ENCODE data around the gene UBE2R2. TPM values are rescaled to one million over a fixed set of nuclear protein-coding genes. Genes with fewer than 3 reads are reported as not detected.
A peak's percentile ranks its signal among the peaks of the same experiment; 100 is the strongest.

UBE2R2 gene
- total RNA-seq, 2 donors from 2014 or later: 66.4 to 74.4 TPM

GRCh38 chr9:33923079-33923478 is 106.1 kb downstream of the UBE2R2 start:
- Histone ChIP-seq H3K4me3 (ENCODE audit: low read length) (no peak overlapping the region), H3K9ac (ENCODE audit: extremely low read depth, low read length, poor library complexity, severe bottlenecking) (no peak overlapping the region), H3K27ac (ENCODE audit: low read depth, low read length) (no peak overlapping the region), H3K36me3 (ENCODE audit: control insufficient read depth, insufficient read depth, low read length) (peaks cover 100% of the 10 kb centered on the region), H3K27me3 (ENCODE audit: control insufficient read depth, insufficient read depth, low read length, poor library complexity, severe bottlenecking) (no peaks in the 10 kb centered on the region), H3K9me3 (ENCODE audit: control insufficient read depth, low read length) (no peaks in the 10 kb centered on the region), H3K4me1 (ENCODE audit: control insufficient read depth, insufficient read depth, low read length) (no peaks in the 10 kb centered on the region)
- Mint-ChIP-seq H3K4me3 (no peak overlapping the region), H3K4me1 (peaks cover 29% of the 10 kb centered on the region), H3K27ac (no peak overlapping the region), H3K27me3 (ENCODE audit: insufficient read depth) (no peaks in the 10 kb centered on the region), H3K9me3 (no peaks in the 10 kb centered on the region), H3K36me3 (ENCODE audit: low read depth) (peaks cover 79% of the 10 kb centered on the region)
- 93 to 95% methylated on average over 3 to 4 of the region's 4 CpGs for WGBS, 2 experiments (ENCODE audit: insufficient coverage in 1 of 2, insufficient read length in 1 of 2)
- no peak for TF ChIP-seq CTCF (conservative IDR thresholded peaks at IDR 0.05)
- DNase-seq: no peak

- peak overlapping the region; percentile 86 for H3K27ac Mint-ChIP-seq
- H3K36me3 ChIP-seq (ENCODE audit: control insufficient read depth, insufficient read depth, low read length): peaks cover 100% of the 10 kb centered on the region
- no peak for TF ChIP-seq CTCF (conservative IDR thresholded peaks at IDR 0.05)
Observed at GRCh38 chr9:33923998-33924701, 107.2 kb downstream of the UBE2R2 start.

GRCh38 chr9:33924978-33925797 is 108.2 kb downstream of the UBE2R2 start:
- Histone ChIP-seq H3K27ac (ENCODE audit: low read depth, low read length) (peak overlapping the region; percentile 56), H3K27me3 (ENCODE audit: control insufficient read depth, insufficient read depth, low read length, poor library complexity, severe bottlenecking) (no peaks in the 10 kb centered on the region), H3K9ac (ENCODE audit: extremely low read depth, low read length, poor library complexity, severe bottlenecking) (no peak overlapping the region), H3K4me1 (ENCODE audit: control insufficient read depth, insufficient read depth, low read length) (no peaks in the 10 kb centered on the region), H3K9me3 (ENCODE audit: control insufficient read depth, low read length) (no peaks in the 10 kb centered on the region), H3K4me3 (ENCODE audit: low read length) (no peak overlapping the region), H3K36me3 (ENCODE audit: control insufficient read depth, insufficient read depth, low read length) (peaks cover 97% of the 10 kb centered on the region)
- peak overlapping the region; percentile 86 for H3K27ac Mint-ChIP-seq
- no peak overlapping the region for H3K4me3 Mint-ChIP-seq
- peak; percentile 90 for DNase-seq
- H3K9me3 Mint-ChIP-seq: no peaks in the 10 kb centered on the region
- H3K4me1 Mint-ChIP-seq: peaks cover 11% of the 10 kb centered on the region
- H3K27me3 Mint-ChIP-seq (ENCODE audit: insufficient read depth): no peaks in the 10 kb centered on the region
- H3K36me3 Mint-ChIP-seq (ENCODE audit: low read depth): peaks cover 76% of the 10 kb centered on the region
- WGBS, 2 experiments (ENCODE audit: insufficient coverage in 1 of 2, insufficient read length in 1 of 2): 65 to 83% methylated on average over 13 to 17 of the region's 17 CpGs
- TF ChIP-seq CTCF (conservative IDR thresholded peaks at IDR 0.05): peak; percentile 85

More at GRCh38 chr9:33923998-33924701, 107.2 kb downstream of the UBE2R2 start:
- H3K27me3 Mint-ChIP-seq (ENCODE audit: insufficient read depth): no peaks in the 10 kb centered on the region
- H3K27ac ChIP-seq (ENCODE audit: low read depth, low read length): no peak overlapping the region
- WGBS, 2 experiments (ENCODE audit: insufficient coverage in 1 of 2, insufficient read length in 1 of 2): 91 to 92% methylated on average over 9 to 14 of the region's 14 CpGs
- H3K4me3 ChIP-seq (ENCODE audit: low read length): no peak overlapping the region
- peak; percentile 40 for DNase-seq
- no peaks in the 10 kb centered on the region for H3K9me3 Mint-ChIP-seq
- H3K4me1 Mint-ChIP-seq: peaks cover 19% of the 10 kb centered on the region
- H3K9ac ChIP-seq (ENCODE audit: extremely low read depth, low read length, poor library complexity, severe bottlenecking): no peak overlapping the region
- H3K9me3 ChIP-seq (ENCODE audit: control insufficient read depth, low read length): no peaks in the 10 kb centered on the region
- no peaks in the 10 kb centered on the region for H3K27me3 ChIP-seq (ENCODE audit: control insufficient read depth, insufficient read depth, low read length, poor library complexity, severe bottlenecking)
- H3K4me1 ChIP-seq (ENCODE audit: control insufficient read depth, insufficient read depth, low read length): no peaks in the 10 kb centered on the region
- no peak overlapping the region for H3K4me3 Mint-ChIP-seq
- peaks cover 76% of the 10 kb centered on the region for H3K36me3 Mint-ChIP-seq (ENCODE audit: low read depth)
